Neuronal stem cell (in vitro differentiated cells): ENCODE data around the gene DCAF4.

Experiments used
- DNase-seq: peaks from one replicate; pipeline ENCODE4 v3.0.0-alpha.2; 2013; ENCODE audit warnings: low spot score
- H2AFZ ChIP-seq: one replicate; pipeline ENCODE4 v1.6.1; 2013; ENCODE audit warnings: mild to moderate bottlenecking, low read length, inconsistent platforms
- H2AK5ac ChIP-seq: 2 replicates; pipeline ENCODE4 v1.6.1; 2013; ENCODE audit warnings: low read depth, mild to moderate bottlenecking, inconsistent platforms, low read length, moderate library complexity, mixed read lengths
- H2BK120ac ChIP-seq: 2 replicates; pipeline ENCODE4 v1.6.1; 2013; ENCODE audit warnings: low read depth, mild to moderate bottlenecking, inconsistent platforms, low read length, moderate library complexity, mixed read lengths
- H2BK12ac ChIP-seq: one replicate; pipeline ENCODE4 v1.6.1; 2013; ENCODE audit warnings: low read length, inconsistent platforms
- H2BK15ac ChIP-seq: 2 replicates; pipeline ENCODE4 v1.6.1; 2013; ENCODE audit warnings: mild to moderate bottlenecking, low read length, inconsistent platforms, mixed read lengths
- H2BK5ac ChIP-seq: one replicate; pipeline ENCODE4 v1.6.1; 2013; ENCODE audit warnings: inconsistent platforms, mild to moderate bottlenecking, low read length, moderate library complexity
- H3K14ac ChIP-seq: one replicate; pipeline ENCODE4 v1.6.1; 2013; ENCODE audit warnings: low read length, inconsistent platforms
- H3K18ac ChIP-seq: 2 replicates; pipeline ENCODE4 v1.6.1; 2013; ENCODE audit warnings: low read length, inconsistent platforms
- H3K23ac ChIP-seq: 2 replicates; pipeline ENCODE4 v1.6.1; 2013; ENCODE audit warnings: low read depth, mild to moderate bottlenecking, mixed read lengths, low read length, inconsistent platforms; ENCODE audit not compliant: poor library complexity
- H3K27ac ChIP-seq: replicated peaks from 3 replicates; pipeline ENCODE4 v1.5.1; 2013; ENCODE audit warnings: low read length, inconsistent platforms
- H3K27me3 ChIP-seq, 3 experiments: 2 replicates each; pipeline ENCODE4 v1.6.1; 2013; ENCODE audit warnings: low read length in 3 of 3, mild to moderate bottlenecking in 2 of 3, inconsistent platforms in 1 of 3, low read depth in 1 of 3, mixed read lengths in 1 of 3, moderate library complexity in 1 of 3; ENCODE audit not compliant: control insufficient read depth in 3 of 3, insufficient read depth in 3 of 3
- H3K36me3 ChIP-seq, 2 donors: replicated peaks in 1 of 2; 2 replicates each; pipeline ENCODE4 v1.6.1; 2013; ENCODE audit warnings: low read length in 2 of 2; ENCODE audit not compliant: control insufficient read depth in 2 of 2, insufficient read depth in 2 of 2
- H3K4ac ChIP-seq: 2 replicates; pipeline ENCODE4 v1.6.1; 2013; ENCODE audit warnings: inconsistent platforms, mild to moderate bottlenecking, low read length, moderate library complexity
- H3K4me1 ChIP-seq, 2 donors: 1 replicate in 1 of 2; 2 replicates in 1 of 2; pipeline ENCODE4 v1.6.1; 2013; ENCODE audit warnings: low read length in 2 of 2, low read depth in 1 of 2; ENCODE audit not compliant: control insufficient read depth in 2 of 2, insufficient read depth in 1 of 2
- H3K4me2 ChIP-seq: one replicate; pipeline ENCODE4 v1.6.1; 2013; ENCODE audit warnings: mild to moderate bottlenecking, low read length, inconsistent platforms; ENCODE audit not compliant: insufficient read depth, poor library complexity, severe bottlenecking
- H3K4me3 ChIP-seq, 2 donors: 2 replicates each; pipeline ENCODE4 v1.5.1; 2013; ENCODE audit warnings: low read length in 2 of 2, mild to moderate bottlenecking in 2 of 2, inconsistent platforms in 1 of 2, moderate library complexity in 1 of 2
- H3K79me1 ChIP-seq: one replicate; pipeline ENCODE4 v1.6.1; 2013; ENCODE audit warnings: low read depth, mild to moderate bottlenecking, inconsistent platforms, low read length, moderate library complexity
- H3K9ac ChIP-seq: one replicate; pipeline ENCODE4 v1.6.1; 2013; ENCODE audit warnings: mild to moderate bottlenecking, low read depth, low read length, inconsistent platforms; ENCODE audit not compliant: poor library complexity
- H3K9me3 ChIP-seq, 2 donors: replicated peaks in 1 of 2; 2 replicates each; pipeline versions ENCODE3 to v1.6.1; 2013; ENCODE audit warnings: low read length in 2 of 2, mild to moderate bottlenecking in 2 of 2, inconsistent platforms in 1 of 2, low read depth in 1 of 2, mixed read lengths in 1 of 2, moderate library complexity in 1 of 2; ENCODE audit not compliant: control insufficient read depth in 2 of 2, insufficient read depth in 1 of 2
- H4K8ac ChIP-seq: one replicate; pipeline ENCODE4 v1.6.1; 2013; ENCODE audit warnings: low read depth, mild to moderate bottlenecking, inconsistent platforms, low read length, moderate library complexity
- H4K91ac ChIP-seq: one replicate; pipeline ENCODE4 v1.6.1; 2013; ENCODE audit warnings: low read length, low read depth, mild to moderate bottlenecking, inconsistent platforms; ENCODE audit not compliant: poor library complexity
- WGBS, 2 donors: extraction: QIAGEN DNeasy Blood & Tissue Kit; methylation state at CpG; one replicate each; pipeline ENCODE4 v1.1.7; 2013; ENCODE audit warnings: missing lambda C conversion rate in 2 of 2, mixed read lengths in 1 of 2; ENCODE audit not compliant: insufficient read length in 2 of 2, insufficient replicate concordance in 1 of 2; ENCODE audit errors: extremely low coverage in 2 of 2; 5-methylcytosine and 5-hydroxymethylcytosine counted together

Gene DCAF4

DNA sequence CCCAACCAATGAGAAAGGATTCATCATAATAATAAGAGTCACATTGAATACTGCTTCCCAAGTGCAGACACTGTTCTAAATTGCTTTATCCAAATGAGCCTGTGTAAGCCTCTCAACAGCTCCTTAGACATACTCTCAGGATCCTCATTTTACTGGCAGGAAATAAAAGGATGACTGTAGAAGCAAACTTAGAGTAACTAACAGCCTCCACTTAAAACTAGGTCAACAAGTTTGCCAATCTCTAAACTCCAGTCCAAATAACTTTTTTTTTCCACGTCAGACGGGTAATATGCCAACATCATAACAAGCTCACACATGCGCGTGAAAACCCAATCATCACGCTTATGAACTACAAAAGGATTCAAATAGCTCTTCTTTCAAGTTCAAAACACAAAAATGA is 17.1 kb upstream of the DCAF4 start:
- Histone ChIP-seq H3K14ac (no peak overlapping the region), H3K9ac (no peak overlapping the region), H3K23ac (no peak overlapping the region), H4K8ac (no peak overlapping the region), H3K79me1 (no peaks in the 10 kb centered on the region), H3K18ac (no peak overlapping the region), H4K91ac (no peak overlapping the region), H2BK5ac (no peak overlapping the region), H2AFZ (no peak overlapping the region), H3K9me3 (no peaks in the 10 kb centered on the region), H2BK120ac (no peak overlapping the region), H3K4ac (no peak overlapping the region), H3K4me1 (peaks cover 0 to 4% of the 10 kb centered on the region in 2 donors), H3K36me3 (no peaks in the 10 kb centered on the region), H3K27ac (no peak overlapping the region), H3K4me3 (no peak overlapping the region), H3K4me2 (no peak overlapping the region), H2AK5ac (no peak overlapping the region), H2BK15ac (no peak overlapping the region), H3K27me3 (no peaks in the 10 kb centered on the region), H2BK12ac (no peak overlapping the region)
- WGBS, 2 donors = no CpG with 5 or more reads among the region's 5 CpGs
- DNase-seq = no peak

- Histone ChIP-seq H4K8ac (no peak overlapping the region), H3K36me3 (no peaks in the 10 kb centered on the region), H2BK15ac (no peak overlapping the region), H4K91ac (no peak overlapping the region), H3K27me3 (peaks cover 0 to 15% (median 0%) of the 10 kb centered on the region in 3 experiments), H3K23ac (no peak overlapping the region), H3K9ac (no peak overlapping the region), H3K4me2 (no peak overlapping the region), H3K27ac (no peak overlapping the region), H3K4me3 (no peak overlapping the region), H2BK12ac (no peak overlapping the region), H3K4ac (no peak overlapping the region), H3K9me3 (no peaks in the 10 kb centered on the region), H3K18ac (no peak overlapping the region), H3K79me1 (no peaks in the 10 kb centered on the region), H2BK5ac (no peak overlapping the region), H2AFZ (no peak overlapping the region), H3K4me1 (no peaks in the 10 kb centered on the region), H2AK5ac (no peak overlapping the region), H3K14ac (no peak overlapping the region), H2BK120ac (no peak overlapping the region)
- no peak for DNase-seq
- WGBS, 2 donors = no CpG with 5 or more reads among the region's 2 CpGs
Measured at GRCh38 chr14:72913809-72914208, 12.5 kb upstream of the DCAF4 start.

DNA sequence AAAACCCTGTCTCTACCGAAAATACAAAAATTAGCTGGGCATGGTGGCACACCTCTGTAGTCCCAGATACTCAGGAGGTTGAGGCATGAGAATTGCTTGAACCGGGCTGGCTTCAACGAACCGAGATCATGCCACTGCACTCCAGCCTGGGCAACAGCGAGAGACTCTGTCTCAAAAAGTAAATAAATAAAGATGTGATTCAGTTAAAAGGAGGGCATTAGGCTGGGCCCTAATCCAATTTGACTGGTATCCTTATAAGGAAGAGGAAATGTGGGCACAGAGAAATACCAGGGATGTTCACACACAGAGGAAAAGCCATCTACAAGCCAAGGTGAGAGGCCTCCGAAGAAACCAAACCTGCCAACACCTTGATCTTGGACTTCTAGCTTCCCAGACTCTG is 10.1 kb upstream of the DCAF4 start:
- Histone ChIP-seq H2AK5ac (no peak overlapping the region), H3K4me3 (no peak overlapping the region), H2BK5ac (no peak overlapping the region), H3K27ac (no peak overlapping the region), H3K4ac (no peak overlapping the region), H3K4me1 (no peaks in the 10 kb centered on the region), H2BK120ac (no peak overlapping the region), H3K79me1 (no peaks in the 10 kb centered on the region), H3K23ac (no peak overlapping the region), H3K9ac (no peak overlapping the region), H3K18ac (no peak overlapping the region), H3K9me3 (no peaks in the 10 kb centered on the region), H2BK12ac (no peak overlapping the region), H2BK15ac (no peak overlapping the region), H2AFZ (no peak overlapping the region), H3K4me2 (no peak overlapping the region), H3K14ac (no peak overlapping the region), H3K27me3 (peaks cover 0 to 15% (median 0%) of the 10 kb centered on the region in 3 experiments), H3K36me3 (no peaks in the 10 kb centered on the region), H4K91ac (no peak overlapping the region), H4K8ac (no peak overlapping the region)
- no CpG with 5 or more reads among the region's 6 CpGs for WGBS, 2 donors
- no peak for DNase-seq

DNA sequence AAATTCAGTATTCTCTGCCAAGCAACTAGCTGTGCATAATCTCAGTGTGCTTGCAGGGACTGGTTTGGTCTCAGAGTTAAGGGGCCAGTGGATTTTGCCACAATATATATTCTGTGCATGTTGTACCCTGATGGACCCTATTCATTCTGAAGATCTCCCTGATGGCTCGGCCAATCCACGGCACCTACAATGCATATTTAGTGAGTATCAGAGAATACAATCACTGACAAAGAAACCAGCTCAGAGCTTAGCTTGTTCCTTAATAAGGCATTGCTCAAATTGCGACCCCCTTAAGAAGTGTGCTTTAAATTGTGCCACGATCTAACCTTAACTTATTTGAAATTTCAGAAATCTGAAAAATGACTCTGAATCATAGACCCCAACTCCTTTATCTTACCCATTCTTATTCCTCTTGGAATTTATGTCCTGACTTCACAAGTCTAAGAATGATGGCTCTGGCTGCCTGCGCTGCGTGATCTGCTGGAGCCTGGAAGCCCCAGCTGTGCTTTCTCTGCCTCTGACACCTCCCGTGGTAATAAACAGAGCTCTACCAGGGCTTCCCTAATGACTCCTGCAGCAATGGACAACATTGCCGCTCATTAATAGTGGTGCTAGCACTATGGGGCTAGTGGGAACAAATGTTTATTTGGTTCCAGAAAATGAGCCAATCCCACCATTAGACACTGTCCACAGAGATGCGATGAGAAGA is 9.0 kb upstream of the DCAF4 start:
- Histone ChIP-seq H2BK15ac (no peak overlapping the region), H3K23ac (no peak overlapping the region), H3K4me2 (no peak overlapping the region), H4K8ac (no peak overlapping the region), H3K9me3 (no peaks in the 10 kb centered on the region), H2BK12ac (no peak overlapping the region), H3K36me3 (no peaks in the 10 kb centered on the region), H3K4me3 (no peak overlapping the region), H3K14ac (no peak overlapping the region), H2AK5ac (no peak overlapping the region), H4K91ac (no peak overlapping the region), H2BK120ac (no peak overlapping the region), H2AFZ (peak overlapping the region; percentile 46), H3K4ac (no peak overlapping the region), H3K4me1 (no peaks in the 10 kb centered on the region), H3K18ac (no peak overlapping the region), H3K79me1 (no peaks in the 10 kb centered on the region), H3K9ac (no peak overlapping the region), H2BK5ac (no peak overlapping the region), H3K27me3 (peaks cover 0 to 15% (median 0%) of the 10 kb centered on the region in 3 experiments), H3K27ac (no peak overlapping the region)
- WGBS, 2 donors = no CpG with 5 or more reads among the region's 9 CpGs
- no peak for DNase-seq
